WTC11 (cell line): ENCODE results near the gene NEK6. TPM values are rescaled to one million over a fixed set of nuclear protein-coding genes. Genes with fewer than 3 reads are reported as not detected.
A peak's percentile ranks its signal among the peaks of the same experiment; 100 is the strongest.

ENCODE experiments used
- ATAC-seq: fragments of 200-7000 bp; cut with Tn5 transposase; 2 replicates; pipeline ENCODE4 v1.10.0; 2021; ENCODE audit warnings: mild to moderate bottlenecking, moderate library complexity
- CTCF ChIA-PET: fragments of 300-600 bp; sonication (Branson Sonifier 250); formaldehyde crosslinking; loops from one replicate; lab custom pipeline; 2021; ENCODE audit warnings: antibody characterized with exemption; lab: Charles Lee
- POLR2A ChIA-PET: fragments of 350-600 bp; sonication (Branson Sonifier 250); formaldehyde crosslinking; loops from one replicate; lab custom pipeline; 2021; ENCODE audit warnings: antibody characterized with exemption; lab: Charles Lee
- DNase-seq: peaks from one replicate; pipeline ENCODE4 v3.0.0; 2021; ENCODE audit warnings: low spot score
- H3K27ac Mint-ChIP-seq: 2 replicates; pipeline ENCODE4 v1.8.0; 2021; ENCODE audit warnings: mixed read lengths
- H3K27me3 Mint-ChIP-seq: 2 replicates; pipeline ENCODE4 v1.8.0; 2021; ENCODE audit warnings: low read depth, mild to moderate bottlenecking, moderate library complexity, mixed read lengths
- H3K36me3 Mint-ChIP-seq: 2 replicates; pipeline ENCODE4 v1.8.0; 2021; ENCODE audit warnings: mixed read lengths
- H3K4me1 Mint-ChIP-seq: 2 replicates; pipeline ENCODE4 v1.8.0; 2022; ENCODE audit warnings: mixed read lengths
- H3K4me3 Mint-ChIP-seq: 2 replicates; pipeline ENCODE4 v1.8.0; 2021; ENCODE audit warnings: mild to moderate bottlenecking, moderate library complexity, mixed read lengths
- H3K9me3 Mint-ChIP-seq: 2 replicates; pipeline ENCODE4 v1.8.0; 2021; ENCODE audit warnings: mixed read lengths
- EMX1 ChIP-seq: fragments of 250-450 bp; sonication (Bioruptor Pico); IDR thresholded peaks from 2 replicates; pipeline ENCODE4 v1.8.0; 2021; ENCODE audit warnings: mild to moderate bottlenecking
- RELA ChIP-seq: sonication (generic); formaldehyde crosslinking; IDR thresholded peaks from 2 replicates; pipeline ENCODE4 v1.8.1; 2022; ENCODE audit warnings: missing genetic modification reagents, mild to moderate bottlenecking, borderline replicate concordance
- SMAD3 ChIP-seq: sonication (generic); formaldehyde crosslinking; IDR thresholded peaks from 2 replicates; pipeline ENCODE4 v1.8.0; 2022; ENCODE audit warnings: missing genetic modification reagents, mild to moderate bottlenecking, borderline replicate concordance
- SMAD4 ChIP-seq: sonication (generic); formaldehyde crosslinking; IDR thresholded peaks from 2 replicates; pipeline ENCODE4 v1.8.0; 2022; ENCODE audit warnings: mild to moderate bottlenecking, missing genetic modification reagents
- SP1 ChIP-seq: sonication (generic); formaldehyde crosslinking; conservative IDR thresholded peaks from 2 replicates; pipeline ENCODE4 v1.8.1; 2022; ENCODE audit warnings: missing genetic modification reagents
- TEAD1 ChIP-seq: sonication (generic); formaldehyde crosslinking; IDR thresholded peaks from 2 replicates; pipeline ENCODE4 v1.8.0; 2022; ENCODE audit warnings: mild to moderate bottlenecking, missing genetic modification reagents
- TP53 ChIP-seq: sonication (generic); formaldehyde crosslinking; IDR thresholded peaks from 2 replicates; pipeline ENCODE4 v1.8.1; 2023; ENCODE audit warnings: mild to moderate bottlenecking, missing genetic modification reagents
- ZNF396 ChIP-seq: fragments of 250-450 bp; sonication (Bioruptor Pico); IDR thresholded peaks from 2 replicates; pipeline ENCODE4 v1.8.0; 2021; ENCODE audit warnings: mild to moderate bottlenecking, moderate library complexity, borderline replicate concordance
- ZNF416 ChIP-seq: fragments of 250-450 bp; sonication (Bioruptor Pico); IDR thresholded peaks from 2 replicates; pipeline ENCODE4 v1.9.0; 2021; ENCODE audit warnings: mild to moderate bottlenecking, inconsistent platforms
- total RNA-seq: library from RNA; stranded (reverse); gene quantifications from 3 replicates; pipeline ENCODE4 v1.2.3, GENCODE V29; 2021
- TF ChIP-seq, protein P1 (sequence below): fragments of 250-450 bp; sonication (Bioruptor Pico); IDR thresholded peaks from 2 replicates; pipeline ENCODE4 v2.1.2; 2022; ENCODE audit warnings: mild to moderate bottlenecking, moderate library complexity
- TF ChIP-seq, protein P2 (sequence below): fragments of 250-450 bp; sonication (Bioruptor Pico); conservative IDR thresholded peaks from 2 replicates; pipeline ENCODE4 v1.9.0; 2021; ENCODE audit warnings: mild to moderate bottlenecking
- TF ChIP-seq, protein P3 (sequence below): sonication (generic); formaldehyde crosslinking; conservative IDR thresholded peaks from 2 replicates; pipeline ENCODE4 v1.8.1; 2022; ENCODE audit warnings: mild to moderate bottlenecking, missing genetic modification reagents
- TF ChIP-seq, protein P4 (sequence below): fragments of 250-450 bp; sonication (Bioruptor Pico); IDR thresholded peaks from 2 replicates; pipeline ENCODE4 v1.9.0; 2021; ENCODE audit warnings: mild to moderate bottlenecking, borderline replicate concordance
- TF ChIP-seq, protein P5 (sequence below): fragments of 250-450 bp; sonication (Bioruptor Pico); IDR thresholded peaks from 2 replicates; pipeline ENCODE4 v1.9.0; 2021; ENCODE audit warnings: mild to moderate bottlenecking
- TF ChIP-seq, protein P6 (sequence below): sonication (generic); formaldehyde crosslinking; IDR thresholded peaks from 2 replicates; pipeline ENCODE4 v1.8.0; 2022; ENCODE audit warnings: mild to moderate bottlenecking, missing genetic modification reagents

The NEK6 gene
- total RNA-seq, 1 experiment from 2014 or later, result 23.0 TPM

DNA sequence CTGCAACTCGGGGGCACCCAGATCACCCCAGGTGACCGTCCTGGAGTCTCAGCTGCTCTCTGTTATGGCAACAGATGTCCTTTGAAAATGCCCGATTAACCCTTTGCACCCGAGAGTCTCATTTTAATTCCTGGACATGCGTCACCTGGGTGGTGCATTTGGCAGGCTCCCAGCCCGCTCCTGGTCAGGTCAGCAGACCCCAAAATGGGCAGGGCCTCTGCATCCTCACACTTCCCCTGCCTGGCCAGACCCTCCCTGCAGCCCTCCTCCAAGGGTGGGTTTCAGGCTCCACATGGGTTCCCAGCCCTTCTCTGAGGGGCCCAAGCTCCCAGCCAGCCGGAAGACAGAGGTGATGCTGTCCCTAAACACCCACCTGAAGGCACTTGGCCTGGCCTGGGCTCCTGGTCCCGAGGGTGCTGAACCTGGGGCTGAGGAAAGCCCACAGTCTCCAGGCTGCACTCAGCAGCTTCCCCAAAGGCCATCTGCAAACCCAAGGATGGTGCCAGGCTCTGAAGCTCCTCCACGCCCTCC is 88.1 kb downstream of the NEK6 start:
- H3K4me1 Mint-ChIP-seq, result peaks cover 5% of the 10 kb centered on the region
- H3K27me3 Mint-ChIP-seq, result no peaks in the 10 kb centered on the region
- H3K36me3 Mint-ChIP-seq, result peaks cover 9% of the 10 kb centered on the region; the same call in 1 of the 2 replicates
- ChIA-PET CTCF (interaction anchor here (0.9 to 2.0 kb wide), 2 partner anchors 12 to 21 kb away, joined by 4 to 6 read pairs; no protein-coding TSS in a partner anchor), POLR2A (no interaction called here)
- peak overlapping the region; percentile 41; the same call in 1 of the 2 replicates for H3K27ac Mint-ChIP-seq
- no peak for DNase-seq
- TF ChIP-seq, protein P1, sequence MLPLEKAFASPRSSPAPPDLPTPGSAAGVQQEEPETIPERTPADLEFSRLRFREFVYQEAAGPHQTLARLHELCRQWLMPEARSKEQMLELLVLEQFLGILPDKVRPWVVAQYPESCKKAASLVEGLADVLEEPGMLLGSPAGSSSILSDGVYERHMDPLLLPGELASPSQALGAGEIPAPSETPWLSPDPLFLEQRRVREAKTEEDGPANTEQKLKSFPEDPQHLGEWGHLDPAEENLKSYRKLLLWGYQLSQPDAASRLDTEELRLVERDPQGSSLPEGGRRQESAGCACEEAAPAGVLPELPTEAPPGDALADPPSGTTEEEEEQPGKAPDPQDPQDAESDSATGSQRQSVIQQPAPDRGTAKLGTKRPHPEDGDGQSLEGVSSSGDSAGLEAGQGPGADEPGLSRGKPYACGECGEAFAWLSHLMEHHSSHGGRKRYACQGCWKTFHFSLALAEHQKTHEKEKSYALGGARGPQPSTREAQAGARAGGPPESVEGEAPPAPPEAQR (CRISPR knock-in tag), result no peak
- no peak for TF ChIP-seq TEAD1 (CRISPR knock-in tag)
- no peak for TF ChIP-seq ZNF416
- TF ChIP-seq EMX1 (CRISPR knock-in tag), result no peak
- TF ChIP-seq ZNF396 (CRISPR knock-in tag), result no peak
- no peak for TF ChIP-seq SP1 (CRISPR knock-in tag)
- TF ChIP-seq TP53, result no peak
- no peak for TF ChIP-seq RELA
- TF ChIP-seq, protein P2, sequence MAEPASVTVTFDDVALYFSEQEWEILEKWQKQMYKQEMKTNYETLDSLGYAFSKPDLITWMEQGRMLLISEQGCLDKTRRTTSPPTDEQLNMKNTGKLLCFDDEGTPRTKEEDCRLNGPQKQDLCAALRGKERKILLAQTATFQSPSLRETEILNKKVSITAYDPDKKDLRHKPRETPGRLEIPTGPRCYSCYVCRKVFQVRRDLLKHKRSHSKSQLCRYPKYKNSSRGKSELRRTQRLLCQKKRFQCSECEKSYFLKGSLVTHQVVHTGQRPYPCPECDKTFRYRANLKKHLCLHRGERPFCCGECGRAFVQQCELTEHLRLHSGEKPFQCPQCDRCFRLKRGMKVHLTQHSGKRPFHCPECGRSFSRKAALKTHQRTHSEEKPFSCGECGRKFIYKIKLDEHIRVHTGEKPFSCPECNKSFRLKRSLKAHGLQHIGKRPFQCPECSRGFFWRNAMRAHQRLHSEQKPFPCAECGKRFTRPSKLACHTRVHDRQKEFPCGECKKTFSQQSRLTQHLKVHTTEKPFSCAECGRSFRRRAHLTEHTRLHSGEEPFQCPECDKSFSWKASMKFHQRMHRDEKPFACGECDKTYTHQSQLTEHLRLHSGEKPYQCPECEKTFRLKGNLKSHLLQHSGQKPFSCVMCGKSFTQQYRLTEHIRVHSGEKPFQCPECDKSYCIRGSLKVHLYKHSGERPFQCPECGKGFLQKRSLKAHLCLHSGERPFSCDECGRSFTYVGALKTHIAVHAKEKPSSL (CRISPR knock-in tag), result no peak
- TF ChIP-seq, protein P3, sequence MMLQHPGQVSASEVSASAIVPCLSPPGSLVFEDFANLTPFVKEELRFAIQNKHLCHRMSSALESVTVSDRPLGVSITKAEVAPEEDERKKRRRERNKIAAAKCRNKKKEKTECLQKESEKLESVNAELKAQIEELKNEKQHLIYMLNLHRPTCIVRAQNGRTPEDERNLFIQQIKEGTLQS (CRISPR knock-in tag), result no peak
- TF ChIP-seq, protein P4, sequence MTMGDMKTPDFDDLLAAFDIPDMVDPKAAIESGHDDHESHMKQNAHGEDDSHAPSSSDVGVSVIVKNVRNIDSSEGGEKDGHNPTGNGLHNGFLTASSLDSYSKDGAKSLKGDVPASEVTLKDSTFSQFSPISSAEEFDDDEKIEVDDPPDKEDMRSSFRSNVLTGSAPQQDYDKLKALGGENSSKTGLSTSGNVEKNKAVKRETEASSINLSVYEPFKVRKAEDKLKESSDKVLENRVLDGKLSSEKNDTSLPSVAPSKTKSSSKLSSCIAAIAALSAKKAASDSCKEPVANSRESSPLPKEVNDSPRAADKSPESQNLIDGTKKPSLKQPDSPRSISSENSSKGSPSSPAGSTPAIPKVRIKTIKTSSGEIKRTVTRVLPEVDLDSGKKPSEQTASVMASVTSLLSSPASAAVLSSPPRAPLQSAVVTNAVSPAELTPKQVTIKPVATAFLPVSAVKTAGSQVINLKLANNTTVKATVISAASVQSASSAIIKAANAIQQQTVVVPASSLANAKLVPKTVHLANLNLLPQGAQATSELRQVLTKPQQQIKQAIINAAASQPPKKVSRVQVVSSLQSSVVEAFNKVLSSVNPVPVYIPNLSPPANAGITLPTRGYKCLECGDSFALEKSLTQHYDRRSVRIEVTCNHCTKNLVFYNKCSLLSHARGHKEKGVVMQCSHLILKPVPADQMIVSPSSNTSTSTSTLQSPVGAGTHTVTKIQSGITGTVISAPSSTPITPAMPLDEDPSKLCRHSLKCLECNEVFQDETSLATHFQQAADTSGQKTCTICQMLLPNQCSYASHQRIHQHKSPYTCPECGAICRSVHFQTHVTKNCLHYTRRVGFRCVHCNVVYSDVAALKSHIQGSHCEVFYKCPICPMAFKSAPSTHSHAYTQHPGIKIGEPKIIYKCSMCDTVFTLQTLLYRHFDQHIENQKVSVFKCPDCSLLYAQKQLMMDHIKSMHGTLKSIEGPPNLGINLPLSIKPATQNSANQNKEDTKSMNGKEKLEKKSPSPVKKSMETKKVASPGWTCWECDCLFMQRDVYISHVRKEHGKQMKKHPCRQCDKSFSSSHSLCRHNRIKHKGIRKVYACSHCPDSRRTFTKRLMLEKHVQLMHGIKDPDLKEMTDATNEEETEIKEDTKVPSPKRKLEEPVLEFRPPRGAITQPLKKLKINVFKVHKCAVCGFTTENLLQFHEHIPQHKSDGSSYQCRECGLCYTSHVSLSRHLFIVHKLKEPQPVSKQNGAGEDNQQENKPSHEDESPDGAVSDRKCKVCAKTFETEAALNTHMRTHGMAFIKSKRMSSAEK (CRISPR knock-in tag), result no peak
- TF ChIP-seq, protein P5, sequence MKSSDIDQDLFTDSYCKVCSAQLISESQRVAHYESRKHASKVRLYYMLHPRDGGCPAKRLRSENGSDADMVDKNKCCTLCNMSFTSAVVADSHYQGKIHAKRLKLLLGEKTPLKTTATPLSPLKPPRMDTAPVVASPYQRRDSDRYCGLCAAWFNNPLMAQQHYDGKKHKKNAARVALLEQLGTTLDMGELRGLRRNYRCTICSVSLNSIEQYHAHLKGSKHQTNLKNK (CRISPR knock-in tag), result no peak
- TF ChIP-seq, protein P6, sequence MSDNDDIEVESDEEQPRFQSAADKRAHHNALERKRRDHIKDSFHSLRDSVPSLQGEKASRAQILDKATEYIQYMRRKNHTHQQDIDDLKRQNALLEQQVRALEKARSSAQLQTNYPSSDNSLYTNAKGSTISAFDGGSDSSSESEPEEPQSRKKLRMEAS (CRISPR knock-in tag), result no peak
- TF ChIP-seq SMAD3 (CRISPR knock-in tag), result no peak
- TF ChIP-seq SMAD4 (CRISPR knock-in tag), result no peak
- no peaks in the 10 kb centered on the region for H3K9me3 Mint-ChIP-seq
- no peak overlapping the region for H3K4me3 Mint-ChIP-seq
- ATAC-seq, result no peak
